Heart left ventricle (tissue), 13 donors: ENCODE results near the gene NTRK3.

Source experiments
- CTCF ChIP-seq, 12 donors: fragments of 200-600 bp; sonication (generic) in 4 of 12; IDR thresholded peaks; one replicate each; pipeline versions ENCODE4 v1.5.0 to v1.8.0; 2018 to 2022; ENCODE audit warnings: antibody characterized with exemption in 12 of 12, mild to moderate bottlenecking in 5 of 12
- POLR2A ChIP-seq, 2 donors: fragments of 450-650 bp; IDR thresholded peaks; one replicate each; pipeline ENCODE4 v1.6.1; 2017; ENCODE audit warnings: antibody characterized with exemption in 2 of 2, mild to moderate bottlenecking in 2 of 2, moderate library complexity in 2 of 2
- donor health status: ischemic (EF 13 %, LVEDD 7.1; RV severe dilation, severe dysfunction).
- donor health status: DM: no; HTN: yes; CAD: no.
- donor health status: DM: no; HTN: no; CAD: no.
- donor health status: ischemic (EF 25% LVEDD 6.9; RV normal size, moderate dysfunction).
- donor health status: ischemic (EF 25% LVEDD 5.7; RV mildly dilated, moderate dysfunction).
- donor health status: ischemic (EF 35%, LVEDD 5.7; RV mildly dilated, moderate dysfunction).
- donor health status: nonischemic (EF 11% LVEDD 7.7; RV severe dilation, severe dysfunction).
- donor health status: DM: yes; HTN: yes; CAD: no.
- donor health status: PGD.
- donor health status: ischemic (EF 29% LVEDD 5.4; RV normal size, mild dysfunction).
- donor health status: nonischemic (EF 23%, LVEDD 6.1; RV moderate dilation, normal function).

GRCh38 chr15:87817553-87817952 is 439.0 kb downstream of the NTRK3 start:
- no peak for TF ChIP-seq CTCF (IDR thresholded peaks at IDR 0.05)
- no peak for TF ChIP-seq POLR2A (IDR thresholded peaks at IDR 0.05)
